Central memory CD4-positive, alpha-beta T cell (primary cell): Measurements from ENCODE around the gene MAP3K8.

ENCODE experiments used
- DNase-seq: peaks from one replicate; pipeline ENCODE4 v3.0.0; 2022
- total RNA-seq, 3 experiments: gene quantifications; one replicate each; lab custom pipeline; 2026; lab: John Stamatoyannopoulos, UW

MAP3K8 gene
- total RNA-seq = 5.2 to 35.9 (median 20.3) reads per million in 3 experiments

DNA sequence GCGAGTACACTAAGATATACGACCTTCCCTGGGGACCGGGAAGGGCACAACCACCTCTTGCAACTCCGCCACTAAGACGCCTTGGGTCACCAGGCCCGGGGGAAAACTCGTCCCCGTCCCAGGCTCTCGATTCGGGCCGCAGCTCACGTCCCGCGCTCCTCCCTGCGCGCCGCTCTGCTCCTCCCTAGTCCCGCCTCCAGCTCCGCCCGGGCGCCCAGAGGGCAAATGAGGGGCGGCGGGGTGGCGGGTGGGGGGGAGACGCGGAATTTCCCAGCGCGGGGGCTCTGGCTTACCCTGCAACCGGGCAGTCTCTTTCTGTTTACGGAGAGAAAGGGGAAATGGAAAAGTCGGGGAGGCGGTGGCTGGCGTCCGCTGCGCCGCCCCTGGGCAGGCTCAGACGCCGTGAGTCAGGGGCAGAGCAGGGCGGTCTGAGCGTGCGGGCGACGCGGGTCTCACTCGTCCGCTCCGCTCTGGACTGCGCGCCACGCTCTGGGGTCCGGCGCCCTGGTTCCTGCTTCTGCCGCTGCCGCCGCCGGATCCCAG lies at the start of gene MAP3K8:
Gene MAP3K8, plus strand, starts transcription at position 455 of the 543 bp plus-strand sequence. CDS start 4,755 bp downstream, outside the sequence.
- peak; percentile 76 for DNase-seq

DNA sequence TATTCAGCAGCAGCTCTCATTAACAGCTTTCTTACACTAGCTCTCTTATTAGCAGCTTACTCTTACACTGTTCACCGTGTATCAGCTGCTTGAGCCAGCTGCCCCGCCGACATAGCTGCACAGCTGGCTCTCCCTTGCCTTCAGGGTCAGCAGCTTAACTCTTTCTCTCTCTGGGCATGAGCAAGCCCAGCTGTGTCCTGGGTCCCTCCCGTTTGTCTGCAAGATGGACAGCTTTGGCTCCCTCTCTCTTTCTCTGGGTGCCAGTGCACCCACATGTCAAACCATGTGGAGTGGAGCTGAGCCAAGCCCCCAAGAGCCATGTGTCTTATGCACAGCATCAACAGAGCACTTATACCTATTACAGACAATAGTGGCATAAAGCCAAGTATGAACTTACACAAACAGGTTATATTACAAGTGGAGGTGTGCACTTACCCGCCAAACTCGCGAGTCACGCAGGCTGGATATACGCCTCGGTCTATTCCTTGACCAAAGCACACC lies 49.2 kb upstream of the MAP3K8 start:
- no peak for DNase-seq

DNA sequence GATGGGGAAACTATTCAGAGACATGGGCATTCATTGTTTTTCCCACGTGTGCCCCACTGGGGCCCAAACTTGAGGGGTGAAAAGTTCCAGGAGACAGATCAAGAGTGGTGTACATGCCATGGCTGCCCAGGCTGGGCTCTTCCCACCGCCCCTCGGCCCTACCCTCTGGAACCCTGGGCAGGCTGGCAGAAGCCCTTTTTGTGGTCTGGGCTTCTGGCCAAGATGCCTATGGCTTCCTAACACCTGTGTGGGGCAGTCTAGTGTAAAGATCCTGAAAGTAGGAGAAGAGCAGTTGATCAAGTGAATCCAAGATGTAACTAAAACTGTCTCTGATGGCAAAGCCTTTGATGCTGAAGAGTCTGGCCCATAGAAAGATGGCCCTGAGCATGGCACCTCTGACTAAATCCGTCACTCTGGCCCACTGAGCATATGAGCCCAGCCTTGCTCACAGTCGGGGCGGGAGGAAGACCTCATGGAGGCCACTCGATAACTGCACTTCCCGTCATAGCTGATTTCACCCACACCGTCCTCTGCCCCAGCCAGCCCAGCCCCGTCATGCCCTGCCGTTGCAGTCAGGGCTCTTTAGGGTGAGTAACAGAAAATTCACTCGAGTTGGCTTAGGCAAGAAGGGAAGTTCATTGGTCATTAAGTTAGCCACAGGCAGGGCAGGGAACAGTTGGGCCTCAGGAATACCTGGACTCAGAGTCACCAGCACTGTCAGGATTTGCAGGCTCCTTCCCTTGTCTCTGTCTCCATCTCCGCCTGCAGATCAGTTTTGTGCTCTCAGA lies 47.0 kb upstream of the MAP3K8 start:
- no peak for DNase-seq

DNA sequence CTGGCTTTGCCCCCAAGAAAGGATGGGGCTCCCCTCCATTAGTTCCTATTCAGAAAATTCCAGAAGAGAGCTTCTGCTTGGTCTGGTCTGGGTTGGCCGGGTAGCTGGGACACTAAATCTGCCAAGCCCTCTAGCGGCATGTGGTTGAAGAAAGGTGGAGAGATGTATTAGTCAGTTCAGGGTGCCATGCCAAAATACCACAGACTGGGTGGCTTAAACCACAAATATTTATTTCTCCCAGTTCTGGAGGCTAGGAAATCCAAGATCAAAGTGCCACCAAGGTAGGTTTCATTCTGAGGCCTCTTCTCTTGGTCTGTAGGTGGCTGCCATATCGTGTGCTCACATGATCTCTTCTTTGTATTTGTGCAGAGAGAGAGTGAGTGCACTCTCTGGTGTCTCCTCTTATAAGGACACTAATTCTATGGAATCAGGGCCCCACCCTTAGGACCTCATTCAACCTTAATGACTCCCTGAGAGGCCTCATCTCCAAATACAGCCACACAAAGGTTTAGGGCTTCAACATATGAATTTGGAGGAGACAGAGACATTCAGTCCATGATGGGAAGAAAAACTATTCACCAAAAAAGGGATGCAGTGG lies 46.2 kb upstream of the MAP3K8 start:
- DNase-seq = no peak

DNA sequence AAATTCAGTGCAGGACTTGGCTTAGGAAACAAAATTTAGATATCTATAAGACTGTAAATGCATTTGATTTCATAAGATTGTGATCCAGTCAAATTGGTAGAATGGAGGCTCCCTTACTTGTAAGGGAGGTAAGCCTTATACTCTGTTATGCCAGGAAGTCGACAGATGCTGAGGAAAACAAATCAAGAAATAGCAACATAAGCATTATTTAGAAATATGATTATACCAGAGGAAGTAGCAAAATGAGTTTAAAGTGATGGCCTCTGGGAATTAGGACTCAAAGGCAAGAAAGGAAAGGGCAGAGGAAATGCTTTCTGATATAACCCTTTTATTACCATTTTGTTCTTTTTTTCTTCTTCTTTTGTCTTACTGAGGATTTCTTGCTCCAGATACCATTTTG lies 44.4 kb upstream of the MAP3K8 start:
- DNase-seq = no peak

DNA sequence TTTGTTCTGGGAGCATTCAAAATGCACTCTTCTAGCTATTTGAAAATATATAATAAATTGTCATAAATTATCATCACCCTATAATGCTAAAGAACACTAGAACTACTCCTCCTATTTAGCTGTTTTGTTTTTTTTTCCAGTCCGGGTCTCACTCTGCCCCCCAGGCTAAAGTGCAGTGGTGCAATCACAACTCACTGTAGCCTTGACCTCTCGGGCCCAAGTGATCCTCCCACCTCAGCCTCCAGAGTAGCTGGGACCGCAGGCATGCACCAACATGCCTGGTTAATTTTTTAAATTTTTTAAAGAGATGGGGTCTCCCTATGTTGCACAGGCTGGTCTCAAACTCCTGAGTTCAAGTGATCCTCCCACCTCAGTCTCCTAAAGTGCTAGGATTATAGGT lies 43.8 kb upstream of the MAP3K8 start:
- no peak for DNase-seq

DNA sequence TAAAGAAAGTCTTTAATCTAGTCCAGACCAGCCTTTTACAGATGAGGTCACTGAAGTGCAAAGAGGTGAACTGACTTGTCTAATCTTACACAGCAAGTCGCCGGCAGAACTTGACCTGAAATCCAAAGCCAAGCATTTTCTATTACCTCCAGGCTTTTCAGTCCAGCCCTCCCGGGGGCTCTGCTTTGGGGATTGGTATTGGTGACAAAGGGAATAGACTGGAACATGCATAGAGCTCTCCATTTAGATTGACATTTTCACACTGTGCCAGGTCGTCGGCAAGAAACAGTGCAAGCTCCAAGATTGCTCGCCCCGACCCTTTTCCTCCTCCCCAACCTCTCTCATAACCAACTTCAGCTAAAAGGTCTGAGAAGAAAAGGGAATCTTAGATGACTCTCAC lies 42.7 kb upstream of the MAP3K8 start:
- DNase-seq = no peak

DNA sequence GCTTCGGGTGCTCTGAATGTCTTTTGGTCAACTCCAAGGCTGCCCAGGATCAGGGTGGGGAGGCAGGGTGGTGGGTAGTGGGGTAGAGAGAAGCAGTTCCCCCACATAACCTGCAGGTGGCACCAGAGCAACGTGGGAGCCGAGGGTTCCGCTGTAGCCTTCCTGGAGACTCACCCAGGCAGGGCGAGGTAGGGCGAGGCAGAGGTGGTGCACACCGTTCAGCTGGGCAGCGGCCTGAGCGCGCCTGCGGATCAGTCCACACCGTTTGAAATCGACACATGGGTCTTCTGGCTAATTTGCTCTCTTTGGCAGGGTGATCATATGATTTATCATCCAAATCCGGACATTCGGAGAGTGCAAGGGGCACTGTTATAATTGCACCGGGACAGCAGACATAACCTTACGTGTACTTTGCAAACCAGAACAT lies 41.4 kb upstream of the MAP3K8 start:
- peak; percentile 56 for DNase-seq

DNA sequence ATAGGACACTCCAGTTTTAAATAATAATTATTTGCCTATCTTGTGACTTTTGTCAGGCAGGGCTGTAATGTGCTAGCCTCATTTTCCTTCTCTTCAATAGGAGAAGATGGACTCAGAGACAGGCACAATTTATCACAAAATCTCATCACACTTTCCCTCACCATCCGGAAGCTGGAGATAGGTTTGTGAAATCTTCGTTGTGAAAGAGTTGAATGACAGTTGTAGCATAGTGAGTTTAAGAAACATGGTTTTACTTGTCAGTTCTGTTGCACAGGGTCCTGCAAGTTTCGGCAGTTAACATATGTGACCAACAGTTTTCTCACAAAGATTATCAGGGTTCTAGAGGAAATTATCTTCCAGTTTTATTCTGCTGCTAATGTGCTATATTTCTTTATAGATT lies 37.7 kb upstream of the MAP3K8 start:
- no peak for DNase-seq

DNA sequence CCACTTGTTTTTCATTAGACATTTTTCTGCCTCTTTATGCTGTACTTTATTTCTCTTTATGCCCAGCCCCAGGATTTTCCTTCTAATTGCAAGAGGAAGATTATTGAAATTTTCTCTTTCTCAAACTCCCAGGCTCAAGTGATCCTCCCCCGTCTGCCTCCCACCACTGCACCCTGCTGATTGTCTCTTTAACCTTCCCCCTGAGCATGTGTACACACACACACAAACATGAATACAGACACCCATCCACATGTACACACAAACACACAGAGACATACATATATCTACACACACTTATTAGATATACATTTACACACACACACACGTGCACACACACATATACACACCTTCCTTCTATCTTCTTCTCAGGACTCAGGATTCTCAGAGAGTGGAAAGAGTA lies 37.3 kb upstream of the MAP3K8 start:
- no peak for DNase-seq

DNA sequence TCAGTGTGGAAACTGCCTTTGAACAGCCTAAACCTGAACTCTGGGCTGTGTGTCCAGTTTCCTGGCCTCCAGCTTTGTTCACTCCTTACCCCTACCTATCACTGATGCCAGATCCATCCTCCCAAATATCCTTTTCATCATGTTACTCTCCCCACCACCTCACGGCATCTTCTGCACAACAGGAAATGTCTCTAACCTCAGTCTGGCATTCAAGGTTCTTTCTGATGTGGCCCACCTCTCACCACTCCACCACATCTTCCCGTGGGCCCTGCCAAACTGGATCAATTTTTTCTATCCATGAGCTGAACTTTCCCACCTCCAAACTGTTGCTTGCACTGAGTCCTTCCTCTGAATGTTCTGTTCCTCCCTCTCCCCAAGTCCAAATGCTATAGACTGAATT lies 35.8 kb upstream of the MAP3K8 start:
- DNase-seq = peak; percentile 19

DNA sequence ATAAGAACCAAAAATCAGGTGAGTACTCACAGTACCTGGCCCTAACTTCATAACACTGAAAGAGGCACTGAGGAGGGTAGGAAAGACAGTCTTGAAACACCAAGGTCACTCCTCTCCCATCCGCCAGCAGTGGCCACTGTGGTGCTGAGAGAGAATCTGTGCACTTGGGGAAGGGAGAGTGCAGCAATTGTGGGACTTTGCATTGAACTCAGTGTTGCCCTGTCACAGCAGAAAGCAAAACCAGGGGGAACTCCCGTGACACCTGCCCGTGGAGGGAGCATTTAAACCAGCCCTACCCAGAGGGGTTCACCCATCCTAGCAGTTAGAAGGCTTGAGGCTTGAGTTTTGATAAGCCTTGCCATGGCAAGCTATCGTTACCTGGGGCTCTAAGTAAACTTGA lies 35.2 kb upstream of the MAP3K8 start:
- no peak for DNase-seq

DNA sequence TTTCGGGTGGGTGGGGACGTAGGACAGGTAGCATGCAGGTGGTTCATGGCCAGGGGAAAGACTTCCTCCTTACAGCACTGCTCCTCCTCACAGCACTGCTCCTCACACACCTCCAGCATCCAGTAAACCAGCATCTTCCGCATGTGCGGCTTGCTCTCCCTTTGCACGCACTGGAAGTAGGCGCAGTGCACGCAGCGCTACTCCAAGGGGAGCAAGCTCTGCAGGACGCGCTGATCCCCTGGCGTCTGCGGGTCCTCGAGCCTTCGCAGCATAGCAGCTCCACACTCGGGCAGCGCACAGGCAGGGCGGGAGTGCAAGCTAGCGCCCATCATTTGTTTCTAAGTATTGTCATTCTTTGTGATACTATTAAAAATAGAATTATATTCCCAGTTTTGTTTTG lies 30.5 kb upstream of the MAP3K8 start:
- DNase-seq = no peak

DNA sequence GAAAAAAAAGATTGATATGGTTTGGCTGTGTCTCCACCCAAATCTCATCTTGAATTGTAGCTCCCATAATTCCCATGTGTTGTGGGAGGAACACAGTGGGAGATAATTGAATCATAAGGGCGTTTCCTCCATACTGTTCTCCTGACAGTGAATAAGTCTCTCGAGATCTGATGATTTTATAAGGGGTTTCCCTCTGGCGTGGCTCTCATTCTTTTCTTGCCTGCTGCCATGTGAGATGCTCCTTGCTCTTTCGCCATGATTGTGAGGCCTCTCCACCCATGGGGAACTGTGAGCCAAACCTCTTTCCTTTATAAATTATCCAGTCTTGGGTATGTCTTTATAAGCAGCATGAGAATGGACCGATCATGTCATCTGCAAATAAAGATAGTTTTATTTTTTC lies 29.4 kb upstream of the MAP3K8 start:
- DNase-seq = no peak

DNA sequence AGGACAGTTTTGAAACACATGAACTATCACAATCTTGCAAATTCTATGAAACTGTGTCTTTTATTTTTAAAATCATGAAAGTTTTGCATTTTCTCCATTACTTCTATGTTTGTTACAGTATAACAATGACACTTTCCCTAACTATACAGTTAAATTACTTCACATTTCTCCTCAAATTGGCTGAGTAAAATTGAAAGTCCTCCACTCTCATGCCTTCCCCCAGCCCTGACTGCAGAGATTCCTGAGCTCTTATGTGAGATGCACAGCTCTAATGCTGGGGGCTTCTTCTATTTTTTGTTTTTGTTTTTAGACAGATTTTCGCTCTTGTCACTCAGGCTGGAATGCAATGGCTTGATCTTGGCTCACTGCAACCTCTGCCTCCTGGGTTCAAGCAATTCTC lies 22.7 kb upstream of the MAP3K8 start:
- no peak for DNase-seq

DNA sequence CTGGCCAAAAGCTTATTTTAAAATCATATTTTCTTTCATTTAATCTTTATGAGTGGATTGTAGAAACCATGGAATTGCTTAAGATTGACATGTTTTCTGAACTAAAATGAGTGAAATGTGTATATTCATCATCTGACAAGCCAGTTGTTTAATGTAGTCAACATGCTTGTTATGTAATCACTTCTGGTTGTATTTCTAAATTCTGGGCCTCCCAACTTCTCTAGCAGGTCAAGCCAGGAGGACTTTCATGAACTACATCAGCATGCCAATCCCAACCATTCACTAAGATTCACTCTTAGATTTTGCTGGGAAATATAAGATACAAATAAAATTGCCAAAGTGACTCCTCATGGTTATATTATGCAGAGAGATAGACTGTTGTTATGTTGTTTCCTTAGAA lies 21.1 kb upstream of the MAP3K8 start:
- DNase-seq = no peak

DNA sequence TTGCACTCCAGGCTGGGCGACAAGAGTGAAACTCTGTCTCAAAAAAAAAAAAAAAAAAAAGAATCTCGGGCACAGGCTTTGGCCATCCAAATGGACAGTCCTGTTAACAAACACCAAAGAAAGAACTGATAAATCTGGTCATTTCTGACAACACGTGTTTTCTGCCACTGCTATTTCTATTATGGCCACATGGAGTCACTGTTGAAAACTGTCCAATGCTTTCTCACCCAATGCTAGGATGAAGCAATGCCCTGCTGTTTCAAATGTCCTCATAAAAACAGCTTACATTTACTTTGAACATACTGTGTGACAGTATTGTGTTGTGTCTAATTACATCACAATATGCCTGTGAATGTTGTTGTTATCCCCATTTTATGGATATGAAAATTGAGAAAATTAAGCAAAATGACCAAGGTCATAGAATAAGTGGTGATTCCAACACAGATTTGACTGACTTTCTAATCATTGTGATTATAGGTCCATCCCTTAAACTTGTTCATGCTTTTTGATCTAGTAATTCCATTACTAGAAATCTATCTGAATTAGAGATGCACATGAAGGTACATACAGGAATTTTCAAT lies 19.9 kb upstream of the MAP3K8 start:
- peak; percentile 35 for DNase-seq

DNA sequence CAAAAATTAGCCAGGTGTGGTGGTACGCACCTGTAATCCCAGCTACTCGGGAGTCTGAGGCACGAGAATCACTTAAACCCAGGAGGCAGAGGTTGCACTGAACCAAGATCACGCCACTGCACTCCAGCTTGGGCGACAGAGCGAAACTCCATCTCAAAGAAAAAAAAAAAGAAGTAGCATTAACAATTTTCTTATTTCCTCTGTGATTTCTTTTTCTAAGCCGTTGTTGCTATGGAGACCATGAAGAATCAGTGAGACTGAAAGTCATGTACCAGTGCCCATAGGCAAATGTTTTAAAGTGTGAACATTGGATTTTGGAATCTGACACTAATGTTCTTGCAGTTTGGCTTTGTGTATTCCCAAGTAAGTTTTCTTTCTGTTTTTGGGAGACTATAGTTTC lies 18.4 kb upstream of the MAP3K8 start:
- DNase-seq = no peak

DNA sequence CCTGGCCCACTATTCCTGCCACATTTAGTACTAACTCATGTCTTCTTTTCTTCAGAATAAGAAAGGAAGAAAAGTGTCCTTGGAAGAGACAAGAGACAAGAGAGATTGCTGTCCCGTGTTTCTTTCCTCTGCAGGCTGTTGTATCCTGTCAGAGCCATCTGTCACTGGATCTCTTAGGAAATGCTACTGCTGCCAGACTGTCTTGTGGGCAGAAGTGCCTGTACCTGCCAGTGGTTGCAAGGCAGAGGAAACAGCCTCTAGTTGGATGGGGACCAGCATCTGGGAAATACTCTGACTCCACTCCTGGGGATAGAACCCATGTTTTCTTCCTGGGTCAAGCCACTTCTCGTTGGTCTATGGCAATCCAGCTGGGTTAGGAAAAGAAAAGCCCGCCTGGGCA lies 16.7 kb upstream of the MAP3K8 start:
- no peak for DNase-seq

DNA sequence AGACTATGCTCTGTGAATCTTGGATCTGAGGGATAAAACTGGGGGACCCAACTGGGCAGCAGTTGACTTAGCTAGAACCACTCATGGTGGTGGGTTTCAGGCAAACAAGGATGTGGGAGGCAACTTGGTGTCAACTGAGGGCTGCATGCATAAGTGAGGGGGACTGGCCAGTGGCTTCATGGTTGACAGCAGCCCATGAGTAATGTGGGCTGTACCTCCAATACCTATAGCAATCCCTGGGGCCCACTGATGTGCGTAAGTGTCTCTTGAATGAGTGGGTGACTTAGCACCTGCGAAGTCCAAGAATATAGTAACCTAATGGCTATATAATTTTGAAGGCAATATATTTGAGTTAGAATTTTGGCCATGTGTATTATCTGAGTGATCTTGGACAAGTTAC lies 13.7 kb upstream of the MAP3K8 start:
- DNase-seq = no peak

DNA sequence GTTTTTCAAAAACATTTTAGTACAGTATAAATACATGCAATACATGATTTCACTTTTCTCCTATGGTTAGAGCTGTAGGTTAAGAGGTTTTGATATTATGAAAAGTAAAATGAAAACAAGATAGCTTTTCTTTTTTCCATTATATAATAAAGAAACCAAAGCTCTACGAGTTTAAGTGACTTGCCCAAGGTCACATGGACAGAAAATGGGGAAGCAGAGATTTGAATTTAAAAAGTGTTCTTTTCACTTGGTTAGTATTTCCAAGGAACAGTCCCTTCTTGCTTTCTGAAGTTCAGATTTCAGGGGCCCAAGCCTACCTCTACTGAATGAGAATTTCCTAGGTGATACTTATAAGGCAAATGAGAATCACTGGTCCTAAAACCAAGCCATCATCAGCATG lies 13.2 kb upstream of the MAP3K8 start:
- no peak for DNase-seq

DNA sequence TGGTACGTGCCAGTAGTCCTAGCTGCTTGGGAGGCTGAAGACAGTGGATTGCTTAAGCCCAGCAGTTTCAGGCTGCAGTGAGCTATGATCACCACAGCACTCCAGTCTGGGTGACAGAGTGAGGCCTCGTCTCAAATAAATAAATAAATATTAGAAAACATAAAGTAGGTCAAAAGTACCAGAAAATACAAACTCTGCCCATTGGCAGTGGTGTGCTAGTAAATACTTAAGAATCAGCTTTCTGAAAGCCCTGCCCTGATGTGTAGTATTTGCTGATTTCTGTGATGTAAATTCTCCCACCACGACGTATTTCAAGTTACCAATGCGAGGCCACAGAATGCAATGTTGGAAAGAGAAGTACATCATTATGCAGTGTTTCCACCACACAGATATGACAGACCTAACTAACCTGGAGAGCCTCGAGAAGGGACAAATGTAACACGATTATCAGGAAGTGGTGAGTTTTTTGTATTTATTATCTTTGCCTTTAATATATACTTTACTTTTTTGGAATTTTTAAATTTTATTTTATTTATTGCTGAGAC lies 11.8 kb upstream of the MAP3K8 start:
- no peak for DNase-seq

DNA sequence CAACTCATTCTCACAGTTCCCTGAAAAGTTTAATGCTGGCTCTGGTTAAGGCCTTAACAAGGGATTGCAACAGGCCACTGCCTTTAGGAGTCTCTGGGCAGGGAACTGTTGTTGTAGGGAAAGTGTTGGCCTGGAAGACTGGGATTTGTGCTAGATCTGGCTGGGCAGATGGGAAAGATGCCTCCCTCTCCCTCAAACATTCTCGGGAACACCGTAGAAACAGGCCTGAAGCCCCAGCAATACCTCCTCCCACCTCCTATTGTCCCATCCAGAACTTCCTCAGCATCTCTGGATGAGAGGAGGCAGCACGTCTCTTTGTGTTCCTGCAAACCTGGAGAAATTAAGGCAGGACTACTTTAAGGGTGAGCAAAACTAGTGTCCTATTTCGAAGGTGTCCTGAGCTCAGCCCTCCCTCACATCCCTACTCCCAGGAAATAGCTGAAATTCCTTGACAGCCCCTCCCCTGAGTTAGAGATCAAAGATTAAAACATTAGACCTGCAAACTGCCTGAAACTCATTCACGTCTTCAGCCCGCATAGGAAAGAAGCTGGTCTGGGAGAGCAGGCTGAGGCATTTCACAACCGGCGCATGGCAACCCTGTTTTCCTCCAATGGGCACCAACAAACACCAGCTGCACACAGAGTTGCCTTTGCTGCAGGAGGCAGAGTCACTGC lies 10.9 kb upstream of the MAP3K8 start:
- DNase-seq = no peak
